OCI-M2 (cell line): ENCODE data around the gene KIF4A.
"Not testable (repeated sequence)": the region's sequence is repeated elsewhere in the genome, so short reads cannot be mapped to it uniquely, and the experiment has no call there.

Experiments used
- DNase-seq: peaks from one replicate; lab custom pipeline; 2025; ENCODE audit not compliant: unreplicated experiment; lab: John Stamatoyannopoulos, UW

Gene KIF4A

GRCh38 chrX:70289793-70290770 is at the start of gene KIF4A, which contains the start of gene PDZD11:
TSS of gene KIF4A (plus strand) at chrX:70290104. CDS start at chrX:70290459, 355 bp downstream.
TSS of gene PDZD11 (minus strand) at chrX:70289927. CDS start at chrX:70289341, 586 bp downstream.
- DNase-seq = no peak

- no peak for DNase-seq
Measured at GRCh38 chrX:70240751-70241150, 49.2 kb upstream of the KIF4A start.

- DNase-seq = no peak
Measured at GRCh38 chrX:70241501-70241900, 48.4 kb upstream of the KIF4A start.

GRCh38 chrX:70243601-70244000 is 46.3 kb upstream of the KIF4A start:
- not testable (repeated sequence) for DNase-seq

DNA sequence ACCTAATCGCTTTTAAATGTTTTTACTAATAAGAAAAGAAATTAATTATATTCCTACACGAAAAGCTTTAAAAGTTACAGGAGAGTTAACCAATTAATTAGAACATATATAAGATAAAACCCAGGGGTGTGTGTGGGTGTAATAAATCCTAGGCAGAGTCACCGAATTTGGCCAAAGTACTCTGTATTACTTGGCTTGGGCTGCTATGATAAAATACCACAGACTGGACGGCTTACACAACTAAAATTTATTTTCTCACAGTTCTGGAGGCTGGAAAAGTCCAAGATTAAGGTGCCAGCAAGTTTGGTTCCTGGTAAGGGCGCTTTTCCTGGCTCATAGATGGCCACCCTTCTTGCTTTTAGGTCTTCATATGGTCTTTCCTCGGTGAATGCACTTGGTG is 45.0 kb upstream of the KIF4A start:
- DNase-seq = no peak

- DNase-seq = no peak
Measured at GRCh38 chrX:70247252-70247651, 42.7 kb upstream of the KIF4A start.

GRCh38 chrX:70252491-70252890 is 37.4 kb upstream of the KIF4A start:
- no peak for DNase-seq

DNA sequence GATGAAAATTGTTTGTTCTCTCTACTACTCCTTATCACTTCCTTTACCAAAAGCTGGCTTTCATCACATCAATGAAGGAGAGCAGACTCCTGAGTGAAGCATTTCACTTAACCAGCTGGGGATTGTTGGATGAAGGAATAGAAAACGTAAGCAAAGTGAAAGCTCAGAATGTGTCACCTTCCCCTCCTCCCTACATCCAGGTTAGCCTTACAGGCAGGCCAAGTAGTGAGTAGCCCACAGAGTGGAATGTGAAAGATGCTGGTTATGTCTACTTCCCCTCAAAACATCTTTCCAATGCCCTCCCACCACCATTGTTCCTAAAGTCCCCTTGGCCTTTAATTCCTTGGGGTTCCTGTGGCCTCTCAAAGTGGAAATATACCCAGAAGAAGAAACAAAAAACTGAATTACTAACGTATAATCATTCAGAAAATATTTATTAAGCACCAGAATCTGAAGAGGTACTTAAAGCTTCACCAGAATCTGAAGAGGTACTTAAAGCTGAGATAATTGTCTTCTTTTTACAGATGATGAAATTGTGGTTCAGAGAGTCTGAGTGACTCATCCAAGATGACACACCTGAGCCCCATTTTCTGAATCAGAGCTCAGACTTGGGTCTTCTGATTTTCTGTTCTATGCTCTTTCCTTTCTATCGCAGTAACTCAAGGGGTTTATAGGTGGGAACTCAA is 36.4 kb upstream of the KIF4A start:
- DNase-seq = no peak

GRCh38 chrX:70254063-70254400 is 35.9 kb upstream of the KIF4A start:
- no peak for DNase-seq

DNA sequence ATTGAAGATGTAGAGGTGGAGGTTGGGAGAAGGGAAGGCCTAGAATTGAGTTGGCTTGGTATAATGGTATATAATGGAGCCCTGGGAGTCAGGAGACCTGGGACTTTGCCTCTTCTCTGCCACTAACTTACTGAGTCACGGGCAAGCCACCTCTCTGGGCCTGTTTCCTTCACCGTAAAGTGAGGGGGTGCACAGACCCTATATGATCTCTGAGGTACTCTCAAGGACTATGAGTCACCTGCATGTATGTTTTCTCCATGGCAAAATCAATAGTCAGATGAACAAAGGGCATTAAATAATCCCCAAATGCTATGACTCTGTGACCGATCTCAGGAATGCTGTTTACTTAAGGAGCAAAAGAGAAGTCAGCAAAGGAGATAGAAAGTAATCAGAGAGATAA is 35.0 kb upstream of the KIF4A start:
- DNase-seq = no peak

- no peak for DNase-seq
Measured at GRCh38 chrX:70255452-70255851, 34.5 kb upstream of the KIF4A start.

- DNase-seq = no peak
Measured at GRCh38 chrX:70257423-70258288, 32.2 kb upstream of the KIF4A start.

DNA sequence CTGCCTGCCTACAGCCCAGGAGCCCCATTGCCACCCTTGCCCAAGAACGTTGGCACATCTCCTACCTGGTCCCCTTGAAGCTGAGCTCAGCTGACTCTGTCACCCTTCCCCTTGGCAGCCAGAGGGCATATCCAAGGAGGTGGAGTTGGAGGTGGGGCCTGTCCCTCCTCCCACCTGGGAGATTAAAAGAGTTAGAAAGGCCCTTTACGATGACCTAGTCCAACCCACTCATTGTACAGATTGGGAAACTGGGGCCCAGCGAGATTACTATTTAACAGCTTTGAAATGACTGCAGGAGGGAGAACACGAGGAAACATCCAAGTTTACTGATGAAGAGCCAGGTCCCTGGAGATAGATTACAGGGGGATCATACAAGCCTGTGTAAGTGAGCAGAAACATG is 29.8 kb upstream of the KIF4A start, which contains the start of gene P2RY4:
P2RY4 (minus strand) TSS at position 101 of the 400 bp plus-strand sequence. CDS start 580 bp downstream, outside the sequence.
- no peak for DNase-seq

DNA sequence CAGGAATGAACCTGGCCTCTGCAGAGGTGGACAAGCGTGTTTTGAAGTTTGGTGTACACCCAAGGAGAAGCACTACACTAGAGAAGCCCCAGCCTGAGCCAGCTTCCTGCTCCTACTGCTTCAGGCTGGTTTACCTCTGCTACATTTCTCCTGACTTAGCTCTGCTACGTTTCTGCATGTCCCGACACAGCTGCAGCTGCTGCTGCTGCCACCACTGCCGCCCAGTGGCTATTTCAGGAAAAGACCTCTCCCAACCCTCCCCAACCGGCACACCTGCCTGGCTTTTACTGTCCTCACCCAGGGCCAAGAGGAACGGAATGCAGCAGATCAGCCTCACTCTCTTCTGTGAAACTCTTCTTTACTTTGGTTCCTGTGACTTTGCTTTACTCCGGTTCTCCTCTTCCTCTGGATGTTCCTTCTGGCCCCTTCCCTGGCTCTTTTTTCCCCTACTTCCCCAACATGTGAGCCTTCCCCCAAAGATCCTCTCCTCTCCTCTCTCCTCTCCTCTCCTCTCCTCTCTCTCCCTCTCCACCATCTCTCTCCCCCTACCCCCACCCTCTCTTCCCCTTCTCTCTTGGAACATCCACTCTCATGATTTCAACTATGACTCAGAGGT is 26.8 kb upstream of the KIF4A start:
- no peak for DNase-seq

DNA sequence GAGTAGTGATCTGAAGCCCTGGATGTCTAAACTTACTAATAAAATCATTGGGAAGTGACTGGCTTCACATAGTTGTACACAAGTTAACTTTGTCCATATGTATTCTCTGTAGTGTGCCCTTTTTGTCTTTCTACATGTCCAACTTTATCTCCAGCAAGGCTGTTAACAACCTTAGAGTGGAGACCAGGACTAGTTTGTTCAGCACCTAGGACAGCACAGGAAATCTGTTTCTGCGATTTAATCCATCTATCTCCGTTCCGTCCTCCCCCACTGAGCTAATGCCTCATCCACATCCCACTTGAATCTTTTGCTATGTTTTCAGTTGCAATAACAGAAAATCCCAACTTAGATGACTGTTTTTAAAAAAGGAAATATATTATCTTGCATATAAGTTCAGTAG is 25.1 kb upstream of the KIF4A start:
- no peak for DNase-seq

- no peak for DNase-seq
Measured at GRCh38 chrX:70268034-70268433, 21.9 kb upstream of the KIF4A start, which contains the start of gene ARR3. TSS of gene ARR3 (plus strand) at chrX:70268334. CDS start at chrX:70269386, 1,052 bp downstream.

- DNase-seq = not testable (repeated sequence)
Measured at GRCh38 chrX:70274029-70274428, 15.9 kb upstream of the KIF4A start.

DNA sequence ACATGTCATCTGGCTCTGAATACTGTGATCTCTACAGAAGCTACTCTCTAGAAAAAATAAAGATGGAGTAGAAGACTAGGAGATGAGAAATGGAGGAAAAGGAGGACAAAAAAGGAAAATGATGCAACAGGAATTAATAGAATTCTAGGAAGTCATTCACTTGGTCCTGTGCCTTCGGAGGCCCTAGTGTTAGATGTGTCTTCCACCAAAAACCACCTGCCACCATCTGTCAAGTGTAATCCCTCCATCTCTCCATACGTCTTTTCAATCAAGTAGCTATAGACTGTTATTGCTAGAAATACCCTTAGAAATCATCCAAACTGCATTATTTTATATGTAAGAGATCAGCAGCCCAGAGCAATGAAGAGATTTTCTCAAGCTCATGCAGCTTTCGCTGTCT is 10.8 kb upstream of the KIF4A start:
- no peak for DNase-seq

DNA sequence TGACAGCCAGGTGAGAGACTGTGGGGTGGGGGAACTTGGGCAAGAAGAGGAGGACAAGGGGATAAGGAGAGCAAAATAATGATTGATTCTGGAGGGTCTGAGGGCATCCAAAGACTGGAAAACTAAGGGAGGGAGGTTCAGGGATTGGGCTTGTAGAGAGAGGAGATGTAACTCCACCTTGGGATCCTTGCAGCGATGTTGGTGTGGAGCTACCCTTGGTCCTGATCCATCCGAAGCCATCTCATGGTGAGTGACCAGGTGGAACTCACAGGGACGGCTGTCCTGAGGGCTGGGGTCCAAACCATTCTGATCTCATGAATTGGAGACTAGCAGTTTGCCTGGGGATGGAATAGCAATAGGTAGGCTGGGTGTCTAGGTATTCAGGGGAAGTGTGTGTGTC is 9.3 kb upstream of the KIF4A start:
- DNase-seq = no peak

GRCh38 chrX:70281951-70282350 is 8.0 kb upstream of the KIF4A start, which contains the start of gene RAB41:
TSS of gene RAB41 (plus strand) at chrX:70282172. CDS start at chrX:70282218, 46 bp downstream.
- DNase-seq = no peak
